Glomerular visceral epithelial cell (primary cell): ENCODE results near the gene PPP1R37.
A peak's percentile ranks its signal among the peaks of the same experiment; 100 is the strongest.

Experiments used
- DNase-seq: peaks from one replicate; pipeline ENCODE4 v3.0.0-alpha.2; 2016; ENCODE audit errors: extremely low spot score

Gene PPP1R37

GRCh38 chr19:45169602-45170001, 76.6 kb downstream of the PPP1R37 start:
- DNase-seq: no peak

- DNase-seq: no peak
Observed at GRCh38 chr19:45170146-45171106, 77.4 kb downstream of the PPP1R37 start.

- no peak for DNase-seq
Observed at GRCh38 chr19:45171211-45171623, 78.2 kb downstream of the PPP1R37 start.

- DNase-seq: no peak
Observed at GRCh38 chr19:45172173-45172572, 79.2 kb downstream of the PPP1R37 start.

GRCh38 chr19:45172611-45173208, 79.7 kb downstream of the PPP1R37 start:
- DNase-seq: no peak

GRCh38 chr19:45173816-45174215, 80.8 kb downstream of the PPP1R37 start:
- DNase-seq: peak; percentile 95

- no peak for DNase-seq
Observed at GRCh38 chr19:45175515-45176345, 82.8 kb downstream of the PPP1R37 start.

- peak; percentile 70 for DNase-seq
Observed at GRCh38 chr19:45177817-45178261, 84.9 kb downstream of the PPP1R37 start, which contains the start of gene TRAPPC6A. Gene TRAPPC6A, minus strand, starts transcription at chr19:45178237. Its CDS starts 19 bp downstream, at chr19:45178218.

GRCh38 chr19:45178262-45179071, 85.5 kb downstream of the PPP1R37 start, which contains the start of gene BLOC1S3:
Gene BLOC1S3, plus strand, starts transcription at chr19:45178784. Its CDS starts 513 bp downstream, at chr19:45179297.
- DNase-seq: peak; percentile 100

GRCh38 chr19:45179072-45179891, 86.3 kb downstream of the PPP1R37 start:
- peak; percentile 42 for DNase-seq

GRCh38 chr19:45179892-45180370, 87.0 kb downstream of the PPP1R37 start:
- no peak for DNase-seq

- DNase-seq: no peak
Observed at GRCh38 chr19:45180936-45181335, 88.0 kb downstream of the PPP1R37 start.

GRCh38 chr19:45182758-45183157, 89.8 kb downstream of the PPP1R37 start:
- no peak for DNase-seq

GRCh38 chr19:45184115-45184514, 91.1 kb downstream of the PPP1R37 start:
- no peak for DNase-seq

- no peak for DNase-seq
Observed at GRCh38 chr19:45186509-45187334, 93.7 kb downstream of the PPP1R37 start.

- peak; percentile 31 for DNase-seq
Observed at GRCh38 chr19:45187421-45188100, 94.6 kb downstream of the PPP1R37 start.

- DNase-seq: no peak
Observed at GRCh38 chr19:45189971-45190370, 97.0 kb downstream of the PPP1R37 start.

GRCh38 chr19:45191375-45191774, 98.4 kb downstream of the PPP1R37 start:
- no peak for DNase-seq
